Measurements from ENCODE around the gene CPLX1. TPM values are rescaled to one million over a fixed set of nuclear protein-coding genes. Genes with fewer than 3 reads are reported as not detected.
A peak's percentile ranks its signal among the peaks of the same experiment; 100 is the strongest.

The CPLX1 gene
- total RNA-seq, 4 donors from 2014 or later, result 0.38 to 0.44 TPM; not detected in 2

- no peak overlapping the region for H3K4me3 ChIP-seq
- TF ChIP-seq EP300 (IDR thresholded peaks at IDR 0.05), result no peak
- TF ChIP-seq POLR2AphosphoS5 (IDR thresholded peaks at IDR 0.05), result no peak
- no peak for TF ChIP-seq CTCF (IDR thresholded peaks at IDR 0.05)
- TF ChIP-seq POLR2A (IDR thresholded peaks at IDR 0.05), result no peak
- H3K27me3 ChIP-seq, result peaks cover 19% of the 10 kb centered on the region
- no peaks in the 10 kb centered on the region for H3K36me3 ChIP-seq
- DNase-seq (ENCODE audit: low spot score in 2 of 2), result no peak
- 60% methylated on average over 1 of the region's 46 CpGs for WGBS
- H3K27ac ChIP-seq, result no peak overlapping the region
- H3K9me3 ChIP-seq, result peaks cover 20% of the 10 kb centered on the region
- H3K4me1 ChIP-seq, result no peaks in the 10 kb centered on the region
Measured at GRCh38 chr4:835148-836002, 9.4 kb upstream of the CPLX1 start.

- no peak overlapping the region for H3K4me3 ChIP-seq
- peaks cover 20% of the 10 kb centered on the region for H3K9me3 ChIP-seq
- H3K27ac ChIP-seq, result no peak overlapping the region
- peaks cover 27% of the 10 kb centered on the region for H3K27me3 ChIP-seq
- TF ChIP-seq POLR2AphosphoS5 (IDR thresholded peaks at IDR 0.05), result no peak
- H3K36me3 ChIP-seq, result no peaks in the 10 kb centered on the region
- WGBS, result 74% methylated on average over 14 of the region's 29 CpGs
- H3K4me1 ChIP-seq, result no peaks in the 10 kb centered on the region
- no peak for DNase-seq (ENCODE audit: low spot score in 2 of 2)
Measured at GRCh38 chr4:834368-835147, 8.6 kb upstream of the CPLX1 start.

GRCh38 chr4:833731-834367, 7.9 kb upstream of the CPLX1 start:
- no peaks in the 10 kb centered on the region for H3K4me1 ChIP-seq
- TF ChIP-seq POLR2A (IDR thresholded peaks at IDR 0.05) (no peak), EP300 (IDR thresholded peaks at IDR 0.05) (no peak), POLR2AphosphoS5 (IDR thresholded peaks at IDR 0.05) (no peak), CTCF (IDR thresholded peaks at IDR 0.05) (no peak)
- 77% methylated on average over 10 of the region's 18 CpGs for WGBS
- no peaks in the 10 kb centered on the region for H3K36me3 ChIP-seq
- H3K9me3 ChIP-seq, result peaks cover 20% of the 10 kb centered on the region
- no peak overlapping the region for H3K27ac ChIP-seq
- H3K27me3 ChIP-seq, result peaks cover 34% of the 10 kb centered on the region
- DNase-seq (ENCODE audit: low spot score in 2 of 2), result no peak
- no peak overlapping the region for H3K4me3 ChIP-seq

GRCh38 chr4:833156-833555, 7.2 kb upstream of the CPLX1 start:
- H3K4me3 ChIP-seq, result no peak overlapping the region
- peaks cover 14% of the 10 kb centered on the region for H3K9me3 ChIP-seq
- no peaks in the 10 kb centered on the region for H3K36me3 ChIP-seq
- WGBS, result 72% methylated on average over 9 of the region's 10 CpGs
- no peaks in the 10 kb centered on the region for H3K4me1 ChIP-seq
- H3K27me3 ChIP-seq, result peaks cover 41% of the 10 kb centered on the region
- DNase-seq (ENCODE audit: low spot score in 2 of 2), result no peak
- no peak overlapping the region for H3K27ac ChIP-seq
- TF ChIP-seq CTCF (IDR thresholded peaks at IDR 0.05) (no peak), EP300 (IDR thresholded peaks at IDR 0.05) (no peak), POLR2AphosphoS5 (IDR thresholded peaks at IDR 0.05) (no peak), POLR2A (IDR thresholded peaks at IDR 0.05) (no peak)

GRCh38 chr4:832536-832935, 6.6 kb upstream of the CPLX1 start:
- Histone ChIP-seq H3K27me3 (peaks cover 47% of the 10 kb centered on the region), H3K4me1 (no peaks in the 10 kb centered on the region)
- TF ChIP-seq EP300 (IDR thresholded peaks at IDR 0.05), result no peak
- TF ChIP-seq POLR2AphosphoS5 (IDR thresholded peaks at IDR 0.05), result no peak
- no peak for TF ChIP-seq CTCF (IDR thresholded peaks at IDR 0.05)
- no peak for TF ChIP-seq POLR2A (IDR thresholded peaks at IDR 0.05)

More at GRCh38 chr4:832536-832935, 6.6 kb upstream of the CPLX1 start:
- Histone ChIP-seq H3K4me3 (no peak overlapping the region), H3K27ac (no peak overlapping the region), H3K9me3 (peaks cover 9% of the 10 kb centered on the region), H3K36me3 (no peaks in the 10 kb centered on the region)
- WGBS, result 94% methylated on average over 5 of the region's 9 CpGs
- DNase-seq (ENCODE audit: low spot score in 2 of 2), result peak in 1 of 2 donors; percentile 54
